RWPE1 (cell line): Measurements from ENCODE around the gene PDE4A.
"Not testable (repeated sequence)": the region's sequence is repeated elsewhere in the genome, so short reads cannot be mapped to it uniquely, and the experiment has no call there.

ENCODE experiments used
- CTCF ChIA-PET: fragments of 350-600 bp; sonication (Branson Sonifier 250); formaldehyde crosslinking; extraction: SDS; loops from one replicate; lab custom pipeline; 2021; lab: Yijun Ruan, JAX
- POLR2A ChIA-PET: fragments of 400-600 bp; formaldehyde crosslinking; extraction: SDS; loops from one replicate; lab custom pipeline; 2020; ENCODE audit warnings: antibody characterized with exemption; ENCODE audit not compliant: low non-redundant PET; lab: Yijun Ruan, JAX
- DNase-seq: peaks from one replicate; pipeline ENCODE4 v3.0.0; 2012; ENCODE audit warnings: low spot score
- H3K27ac ChIP-seq: fragments of 450-650 bp; 2 replicates; pipeline ENCODE4 v1.5.1; 2017
- TF ChIP-seq, protein P1 (sequence below): fragments of 450-650 bp; conservative IDR thresholded peaks from 2 replicates; pipeline ENCODE4 v1.5.1; 2017; ENCODE audit warnings: low read depth, mild to moderate bottlenecking

Gene PDE4A

DNA sequence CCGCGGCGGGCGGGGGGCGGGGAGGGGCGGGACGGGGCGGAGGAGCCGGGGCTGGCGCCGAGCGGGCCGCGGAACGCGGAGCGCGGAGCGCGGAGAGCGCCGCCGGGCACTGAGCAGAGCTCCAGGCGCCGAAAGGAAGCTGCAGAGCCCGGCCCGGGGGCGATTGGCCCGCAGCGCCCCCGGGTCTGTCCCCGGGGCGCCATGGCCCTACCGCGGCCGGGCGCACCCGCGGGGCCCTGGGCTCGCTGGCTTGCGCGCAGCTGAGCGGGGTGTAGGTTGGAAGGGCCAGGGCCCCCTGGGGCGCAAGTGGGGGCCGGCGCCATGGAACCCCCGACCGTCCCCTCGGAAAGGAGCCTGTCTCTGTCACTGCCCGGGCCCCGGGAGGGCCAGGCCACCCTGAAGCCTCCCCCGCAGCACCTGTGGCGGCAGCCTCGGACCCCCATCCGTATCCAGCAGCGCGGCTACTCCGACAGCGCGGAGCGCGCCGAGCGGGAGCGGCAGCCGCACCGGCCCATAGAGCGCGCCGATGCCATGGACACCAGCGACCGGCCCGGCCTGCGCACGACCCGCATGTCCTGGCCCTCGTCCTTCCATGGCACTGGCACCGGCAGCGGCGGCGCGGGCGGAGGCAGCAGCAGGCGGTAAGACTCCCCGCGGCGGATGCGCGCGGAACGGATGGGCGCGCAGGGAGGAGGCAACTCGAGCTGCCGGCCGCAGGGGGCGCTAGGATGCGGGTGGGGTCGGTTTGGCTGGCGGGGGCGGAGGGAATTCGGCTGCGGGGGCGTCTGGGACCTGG, at the start of gene PDE4A:
Gene PDE4A, plus strand, starts transcription at position 95 of the 796 bp plus-strand sequence. Its CDS starts 227 bp downstream, at position 322.
- TF ChIP-seq, protein P1, sequence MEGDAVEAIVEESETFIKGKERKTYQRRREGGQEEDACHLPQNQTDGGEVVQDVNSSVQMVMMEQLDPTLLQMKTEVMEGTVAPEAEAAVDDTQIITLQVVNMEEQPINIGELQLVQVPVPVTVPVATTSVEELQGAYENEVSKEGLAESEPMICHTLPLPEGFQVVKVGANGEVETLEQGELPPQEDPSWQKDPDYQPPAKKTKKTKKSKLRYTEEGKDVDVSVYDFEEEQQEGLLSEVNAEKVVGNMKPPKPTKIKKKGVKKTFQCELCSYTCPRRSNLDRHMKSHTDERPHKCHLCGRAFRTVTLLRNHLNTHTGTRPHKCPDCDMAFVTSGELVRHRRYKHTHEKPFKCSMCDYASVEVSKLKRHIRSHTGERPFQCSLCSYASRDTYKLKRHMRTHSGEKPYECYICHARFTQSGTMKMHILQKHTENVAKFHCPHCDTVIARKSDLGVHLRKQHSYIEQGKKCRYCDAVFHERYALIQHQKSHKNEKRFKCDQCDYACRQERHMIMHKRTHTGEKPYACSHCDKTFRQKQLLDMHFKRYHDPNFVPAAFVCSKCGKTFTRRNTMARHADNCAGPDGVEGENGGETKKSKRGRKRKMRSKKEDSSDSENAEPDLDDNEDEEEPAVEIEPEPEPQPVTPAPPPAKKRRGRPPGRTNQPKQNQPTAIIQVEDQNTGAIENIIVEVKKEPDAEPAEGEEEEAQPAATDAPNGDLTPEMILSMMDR, result 0 out of 2 replicates have a peak, but pooled peaks have one; percentile 20
- POLR2A ChIA-PET, result no interaction called here
- H3K27ac ChIP-seq, result no peak within 1 kb of the TSS
- no peak for DNase-seq
- CTCF ChIA-PET, result interaction anchor here (0.6 to 1.7 kb wide), 8 partner anchors 9 to 465 kb away, joined by 3 to 9 read pairs (median 4); partner anchors contain the start of gene CDC37

DNA sequence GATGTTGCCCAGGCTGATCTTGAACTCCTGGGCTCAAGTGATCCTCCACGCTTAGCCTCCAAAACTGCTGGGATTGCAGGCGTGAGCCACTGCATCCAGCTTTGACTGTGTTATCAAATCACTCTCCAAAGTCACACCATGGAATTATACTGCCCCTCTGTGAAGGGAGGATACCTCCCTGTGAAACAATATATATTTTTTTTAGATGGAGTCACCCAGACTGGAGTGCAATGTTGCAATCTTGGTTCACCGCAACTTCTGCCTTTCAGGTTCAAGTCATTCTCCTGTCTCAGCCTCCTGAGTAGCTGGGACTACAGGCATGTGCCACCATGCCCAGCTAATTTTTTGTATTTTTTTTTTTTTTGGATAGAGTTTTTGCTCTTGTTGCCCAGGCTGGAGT, 47.6 kb upstream of the PDE4A start:
- POLR2A ChIA-PET, result interaction anchor here (0.6 kb wide), 1 partner anchor 49 kb away, joined by 3 read pairs; no protein-coding TSS in a partner anchor
- DNase-seq, result no peak
- H3K27ac ChIP-seq, result no peak overlapping the region
- CTCF ChIA-PET, result interaction anchor here (0.5 to 2.1 kb wide), 3 partner anchors 13 to 1217 kb away, joined by 3 to 9 read pairs (median 4); no protein-coding TSS in a partner anchor
- TF ChIP-seq, protein P1, result no peak

DNA sequence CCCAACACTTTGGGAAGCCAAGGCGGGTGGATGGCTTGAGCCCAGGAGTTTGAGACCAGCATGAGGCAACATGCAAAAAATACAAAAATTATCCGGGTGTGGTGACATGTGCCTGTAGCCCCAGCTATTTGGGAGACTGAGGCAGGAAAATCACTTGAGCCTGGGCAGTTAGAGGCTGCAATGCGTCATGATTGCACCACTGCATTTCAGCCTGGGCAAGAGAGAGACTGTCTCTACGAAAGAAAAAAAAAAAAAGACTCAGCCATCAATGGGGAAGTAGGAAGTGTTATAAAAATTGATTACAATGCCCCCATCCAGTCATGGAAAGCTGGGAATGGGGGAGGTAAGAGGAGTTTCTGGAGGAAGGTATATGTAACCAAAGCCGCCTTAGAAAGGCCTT, 45.4 kb upstream of the PDE4A start:
- TF ChIP-seq, protein P1, result no peak
- ChIA-PET CTCF (interaction anchor here (0.6 to 0.8 kb wide), 2 partner anchors 30 to 116 kb away, joined by 3 to 4 read pairs; no protein-coding TSS in a partner anchor), POLR2A (no interaction called here)
- no peak overlapping the region for H3K27ac ChIP-seq
- DNase-seq, result no peak

DNA sequence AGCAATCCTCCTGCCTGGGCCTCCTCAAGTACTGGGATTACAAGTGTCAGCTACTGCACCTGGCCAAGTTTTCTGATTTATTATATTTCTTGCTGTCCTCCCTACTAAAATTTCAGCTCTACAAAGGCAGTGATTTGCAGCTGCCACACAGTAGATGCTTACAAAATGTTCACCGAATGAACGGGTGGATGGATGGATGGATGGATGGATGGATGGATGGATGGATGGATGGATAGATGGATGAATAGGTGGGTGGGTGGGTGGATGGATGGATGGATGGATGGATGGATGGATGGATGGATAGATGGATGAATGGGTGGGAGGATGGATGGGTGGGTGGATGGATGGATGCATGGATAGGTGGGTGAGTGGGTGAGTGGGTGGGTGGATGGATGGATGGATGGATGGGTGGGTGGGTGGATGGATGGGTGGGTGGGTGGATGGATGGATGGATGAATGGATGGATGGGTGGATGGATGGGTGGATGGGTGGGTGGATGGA, 43.1 kb upstream of the PDE4A start:
- POLR2A ChIA-PET, H3K27ac ChIP-seq, CTCF ChIA-PET, DNase-seq: not testable (repeated sequence)

DNA sequence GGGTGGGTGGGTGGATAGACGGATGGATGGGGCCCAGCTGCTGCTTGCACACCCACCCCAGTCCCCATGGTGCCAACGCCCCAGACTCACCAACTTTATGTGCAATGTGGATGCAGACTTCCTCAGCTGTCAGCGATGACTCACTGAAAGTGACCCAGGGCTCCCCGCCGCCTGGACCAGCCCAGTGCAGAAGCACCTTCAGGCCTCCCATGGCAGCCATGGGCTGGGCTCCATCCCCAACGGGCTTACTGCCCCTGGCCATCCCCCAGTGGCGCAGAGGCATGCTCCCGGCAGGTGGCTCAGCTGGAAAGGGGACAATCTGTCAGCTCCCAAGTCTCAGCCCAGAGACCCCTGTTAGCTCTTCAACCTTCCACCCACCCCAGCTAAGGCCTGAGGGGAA, 42.2 kb upstream of the PDE4A start:
- no peak for DNase-seq
- ChIA-PET CTCF (interaction anchor here (0.7 kb wide), 1 partner anchor 119 kb away, joined by 3 read pairs; no protein-coding TSS in a partner anchor), POLR2A (no interaction called here)
- TF ChIP-seq, protein P1, result no peak
- H3K27ac ChIP-seq, result no peak overlapping the region

DNA sequence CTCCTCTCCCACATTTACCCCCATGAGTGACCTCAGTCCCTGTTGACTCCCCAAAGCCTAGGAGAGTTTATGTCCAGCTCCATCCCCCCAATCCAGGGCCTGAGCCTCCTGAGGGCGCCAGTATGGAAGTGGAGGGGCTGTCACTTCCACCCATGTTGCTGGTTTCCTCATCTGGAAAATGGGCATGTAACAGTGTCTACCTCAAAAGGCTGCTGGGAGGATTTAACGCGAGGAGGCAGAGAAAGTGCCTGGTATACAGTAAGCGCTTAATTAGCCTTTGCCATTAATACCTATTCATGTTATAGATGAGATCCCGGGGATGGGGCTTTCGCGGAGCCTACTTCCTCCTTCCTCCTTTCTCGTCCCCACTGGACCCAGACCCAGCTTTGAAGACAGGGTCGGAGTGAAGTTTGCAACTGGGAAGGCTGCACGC, 40.4 kb upstream of the PDE4A start:
- CTCF ChIA-PET, result interaction anchor here (0.7 to 1.1 kb wide), 4 partner anchors 9 to 121 kb away, joined by 3 read pairs; no protein-coding TSS in a partner anchor
- peak overlapping the region; percentile 84 for H3K27ac ChIP-seq
- POLR2A ChIA-PET, result interaction anchor here (0.6 to 0.9 kb wide), 4 partner anchors 9 to 120 kb away, joined by 3 to 5 read pairs (median 4); partner anchors contain the start of gene ICAM5
- DNase-seq, result peak; percentile 30
- TF ChIP-seq, protein P1, result no peak
